LNCAP (cell line): ENCODE data around the gene MAPK9.

Experiments used
- TF ChIP-seq, protein P1 (sequence below): fragments of 450-650 bp; IDR thresholded peaks from 2 replicates; pipeline ENCODE4 v1.5.1; 2017; ENCODE audit warnings: mild to moderate bottlenecking

MAPK9 gene

DNA sequence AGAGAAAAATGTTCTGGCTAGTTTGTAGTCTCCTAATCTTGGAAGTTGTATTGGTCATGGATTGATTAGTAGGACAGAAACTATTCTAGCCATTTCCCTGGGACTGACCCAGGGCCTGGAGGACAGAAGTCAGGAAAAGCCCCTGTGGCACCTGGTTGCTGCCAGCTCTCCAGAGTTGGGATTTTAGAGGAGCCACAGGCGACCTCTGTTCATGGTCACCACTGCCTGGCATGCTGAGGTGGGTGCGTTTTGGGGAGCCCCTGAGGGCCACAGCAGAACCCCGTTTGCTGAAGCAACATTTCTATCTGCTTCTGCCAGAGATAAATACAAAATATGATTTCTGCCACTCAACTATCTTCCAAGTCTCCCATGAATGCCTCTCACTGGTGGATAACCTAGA lies 7.6 kb upstream of the MAPK9 start:
- TF ChIP-seq, protein P1, sequence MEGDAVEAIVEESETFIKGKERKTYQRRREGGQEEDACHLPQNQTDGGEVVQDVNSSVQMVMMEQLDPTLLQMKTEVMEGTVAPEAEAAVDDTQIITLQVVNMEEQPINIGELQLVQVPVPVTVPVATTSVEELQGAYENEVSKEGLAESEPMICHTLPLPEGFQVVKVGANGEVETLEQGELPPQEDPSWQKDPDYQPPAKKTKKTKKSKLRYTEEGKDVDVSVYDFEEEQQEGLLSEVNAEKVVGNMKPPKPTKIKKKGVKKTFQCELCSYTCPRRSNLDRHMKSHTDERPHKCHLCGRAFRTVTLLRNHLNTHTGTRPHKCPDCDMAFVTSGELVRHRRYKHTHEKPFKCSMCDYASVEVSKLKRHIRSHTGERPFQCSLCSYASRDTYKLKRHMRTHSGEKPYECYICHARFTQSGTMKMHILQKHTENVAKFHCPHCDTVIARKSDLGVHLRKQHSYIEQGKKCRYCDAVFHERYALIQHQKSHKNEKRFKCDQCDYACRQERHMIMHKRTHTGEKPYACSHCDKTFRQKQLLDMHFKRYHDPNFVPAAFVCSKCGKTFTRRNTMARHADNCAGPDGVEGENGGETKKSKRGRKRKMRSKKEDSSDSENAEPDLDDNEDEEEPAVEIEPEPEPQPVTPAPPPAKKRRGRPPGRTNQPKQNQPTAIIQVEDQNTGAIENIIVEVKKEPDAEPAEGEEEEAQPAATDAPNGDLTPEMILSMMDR = no peak

DNA sequence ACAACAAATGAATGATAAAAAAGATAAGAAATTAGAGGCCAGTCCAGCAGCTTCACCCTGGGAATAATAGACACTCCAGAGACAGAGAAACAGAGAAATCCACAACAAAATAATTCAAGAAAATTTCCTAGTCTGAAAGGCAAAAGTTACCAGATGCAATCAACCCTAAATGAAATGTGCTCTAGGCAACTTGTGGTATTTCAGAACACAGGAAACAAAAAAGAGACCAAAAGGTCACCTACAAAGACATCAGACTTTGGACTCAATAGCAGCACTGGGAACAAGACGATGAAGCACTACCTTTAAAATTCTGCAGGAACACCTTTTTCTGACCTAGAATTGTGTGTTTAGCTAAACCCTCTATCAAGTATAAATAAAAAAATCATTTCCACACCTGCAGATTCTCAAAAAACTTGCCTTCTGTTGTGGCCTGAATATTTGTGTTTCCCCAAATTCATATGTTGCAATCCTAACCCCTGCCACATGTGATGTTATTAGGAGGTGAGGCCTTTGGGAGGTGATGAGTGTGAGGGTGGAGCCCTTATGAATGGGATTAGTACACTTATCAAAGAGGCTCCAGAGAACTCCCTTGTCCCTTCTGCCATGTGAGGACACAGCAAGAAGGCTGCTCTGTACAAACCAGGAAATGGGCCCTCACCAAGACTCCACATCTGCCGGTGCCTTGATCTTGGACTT lies 5.9 kb upstream of the MAPK9 start:
- TF ChIP-seq, protein P1 = no peak

DNA sequence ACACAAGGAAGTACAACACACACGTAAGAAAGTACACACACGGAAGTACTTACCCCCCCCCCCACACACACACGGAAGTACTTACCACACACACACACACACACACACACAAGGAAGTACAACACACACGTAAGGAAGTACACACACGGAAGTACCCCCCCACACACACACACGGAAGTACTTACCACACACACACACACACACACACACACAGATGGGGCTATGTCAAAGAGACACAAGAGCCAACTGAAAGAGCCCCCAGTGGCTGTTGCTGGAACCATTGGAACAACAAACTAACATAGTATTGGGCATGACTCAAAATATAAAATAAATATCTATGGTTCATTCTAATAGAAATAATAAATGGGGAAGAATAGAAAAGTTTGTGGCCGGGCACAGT lies 4.9 kb upstream of the MAPK9 start:
- TF ChIP-seq, protein P1 = no peak

DNA sequence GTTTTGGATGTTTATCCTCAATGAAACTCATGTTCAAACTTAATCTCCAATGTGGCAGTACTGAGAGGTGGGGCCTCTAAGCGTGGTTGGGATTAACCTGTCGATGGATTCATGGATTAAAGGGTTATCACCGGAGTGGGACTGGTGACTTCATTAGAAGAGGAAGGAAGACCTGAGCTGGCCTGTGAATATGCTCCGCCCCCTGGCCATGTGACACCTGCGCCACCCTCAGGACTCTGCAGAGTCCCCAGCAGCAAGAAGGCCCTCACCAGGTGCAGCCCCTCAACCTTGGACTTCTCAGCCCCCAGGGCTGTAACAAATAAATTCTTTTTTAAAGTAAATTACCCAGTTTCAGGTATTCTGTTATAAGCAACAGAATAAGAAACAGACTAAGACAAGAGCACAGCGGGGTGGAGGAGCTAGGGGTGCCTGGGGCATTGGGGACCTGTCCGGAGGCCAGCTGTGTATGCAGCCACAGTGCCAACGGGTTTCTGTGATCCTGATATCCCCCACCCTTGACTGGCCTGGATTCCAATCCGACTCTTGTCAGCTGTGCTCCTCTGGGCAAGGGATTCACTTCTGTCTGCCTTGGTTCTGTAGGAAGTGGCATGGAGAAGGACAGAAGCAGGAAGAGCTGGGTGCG lies 3.2 kb upstream of the MAPK9 start:
- TF ChIP-seq, protein P1 = no peak

- TF ChIP-seq, protein P1 = no peak
Measured at GRCh38 chr5:180294411-180294810, 2.5 kb upstream of the MAPK9 start.

GRCh38 chr5:180291234-180291940 lies 496 bp downstream of the MAPK9 start:
- TF ChIP-seq, protein P1 = peak; percentile 48

- TF ChIP-seq, protein P1 = no peak
Measured at GRCh38 chr5:180290568-180291233, 1.2 kb downstream of the MAPK9 start.
